ENCODE measurements around the gene EPC2. TPM values are rescaled to one million over a fixed set of nuclear protein-coding genes. Genes with fewer than 3 reads are reported as not detected.

Gene EPC2
- total RNA-seq, 2 experiments from 2014 or later: 12.8 to 26.3 TPM

DNA sequence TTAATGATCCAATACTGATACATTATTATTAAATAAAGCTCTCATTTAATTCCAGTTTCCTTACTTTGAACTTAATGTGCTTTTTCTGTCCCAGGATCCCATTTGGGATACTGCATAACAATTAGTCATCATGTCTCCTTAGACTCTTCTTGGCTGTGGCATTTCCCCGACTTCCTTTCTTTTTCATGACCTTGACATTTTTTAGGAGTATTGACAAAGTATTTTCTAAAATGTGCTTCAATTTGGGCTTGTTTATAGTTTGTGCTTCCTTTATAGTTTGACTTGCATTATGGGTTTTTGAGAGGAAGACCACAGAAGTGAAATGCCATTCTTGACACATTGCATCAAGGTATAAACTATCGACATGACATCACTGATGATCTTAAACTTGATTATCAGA lies 184.4 kb downstream of the EPC2 start:
- H3K79me2 ChIP-seq (ENCODE audit: insufficient read depth, low read depth, low read length): no peaks in the 10 kb centered on the region
- DNase-seq (ENCODE audit: low spot score): no peak
- H4K20me1 ChIP-seq (ENCODE audit: insufficient read depth, low read length): no peaks in the 10 kb centered on the region
- intact Hi-C loops (cut with micrococcal nuclease; ENCODE audit: unreplicated experiment): no loop called here
- H2AFZ ChIP-seq (ENCODE audit: low read length): no peak overlapping the region
- no peak overlapping the region for H3K4me2 ChIP-seq (ENCODE audit: low read length)
- H3K36me3 ChIP-seq (ENCODE audit: insufficient read depth, low read length): no peaks in the 10 kb centered on the region
- no peaks in the 10 kb centered on the region for H3K9me3 ChIP-seq (ENCODE audit: low read length)
- H3K4me1 ChIP-seq (ENCODE audit: insufficient read depth, low read length, poor library complexity, severe bottlenecking): no peaks in the 10 kb centered on the region
- no peaks in the 10 kb centered on the region for H3K9me2 ChIP-seq (ENCODE audit: insufficient read depth, low read length)
- POLR2A ChIA-PET: interaction anchor here (1.0 to 1.9 kb wide), 2 partner anchors 11 to 18 kb away, joined by 4 to 5 read pairs; no protein-coding TSS in a partner anchor
- H3K4me3 ChIP-seq (ENCODE audit: low read depth, low read length, poor library complexity, severe bottlenecking): no peak overlapping the region
- no peak overlapping the region for H3K27ac ChIP-seq (ENCODE audit: low read depth, low read length, poor library complexity, severe bottlenecking)
- TF ChIP-seq, protein P1, sequence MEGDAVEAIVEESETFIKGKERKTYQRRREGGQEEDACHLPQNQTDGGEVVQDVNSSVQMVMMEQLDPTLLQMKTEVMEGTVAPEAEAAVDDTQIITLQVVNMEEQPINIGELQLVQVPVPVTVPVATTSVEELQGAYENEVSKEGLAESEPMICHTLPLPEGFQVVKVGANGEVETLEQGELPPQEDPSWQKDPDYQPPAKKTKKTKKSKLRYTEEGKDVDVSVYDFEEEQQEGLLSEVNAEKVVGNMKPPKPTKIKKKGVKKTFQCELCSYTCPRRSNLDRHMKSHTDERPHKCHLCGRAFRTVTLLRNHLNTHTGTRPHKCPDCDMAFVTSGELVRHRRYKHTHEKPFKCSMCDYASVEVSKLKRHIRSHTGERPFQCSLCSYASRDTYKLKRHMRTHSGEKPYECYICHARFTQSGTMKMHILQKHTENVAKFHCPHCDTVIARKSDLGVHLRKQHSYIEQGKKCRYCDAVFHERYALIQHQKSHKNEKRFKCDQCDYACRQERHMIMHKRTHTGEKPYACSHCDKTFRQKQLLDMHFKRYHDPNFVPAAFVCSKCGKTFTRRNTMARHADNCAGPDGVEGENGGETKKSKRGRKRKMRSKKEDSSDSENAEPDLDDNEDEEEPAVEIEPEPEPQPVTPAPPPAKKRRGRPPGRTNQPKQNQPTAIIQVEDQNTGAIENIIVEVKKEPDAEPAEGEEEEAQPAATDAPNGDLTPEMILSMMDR (conservative IDR thresholded peaks at IDR 0.05; ENCODE audit: low read length): no peak
- TF ChIP-seq EZH2phosphoT487 (IDR thresholded peaks at IDR 0.05; ENCODE audit: borderline replicate concordance, low read depth, low read length): no peak
- CTCF ChIA-PET (ENCODE audit: unreplicated experiment): no interaction called here
- BruUV-seq (replicated peaks): no TSS peak

DNA sequence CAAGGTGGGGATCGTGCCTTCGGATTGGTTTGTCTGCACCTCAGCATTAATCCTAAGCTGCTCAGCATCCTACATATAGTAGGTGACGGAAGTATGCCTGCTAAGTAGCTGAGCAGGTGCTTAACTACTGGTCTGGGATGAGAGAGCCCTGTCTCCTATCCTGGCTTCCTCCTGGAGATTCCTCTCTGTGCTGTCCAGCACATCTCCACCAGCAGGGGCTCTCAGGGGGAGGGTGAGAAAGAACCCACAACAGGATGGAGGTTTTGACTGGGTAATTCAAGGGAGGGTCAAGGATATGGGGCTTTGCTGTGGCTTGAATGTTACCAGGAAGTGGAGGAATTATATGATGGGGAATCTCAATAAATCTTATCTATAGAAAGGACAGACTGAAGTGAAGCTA lies 185.1 kb downstream of the EPC2 start:
- no peaks in the 10 kb centered on the region for H3K9me3 ChIP-seq (ENCODE audit: low read length)
- intact Hi-C loops (cut with micrococcal nuclease; ENCODE audit: unreplicated experiment): no loop called here
- BruUV-seq (replicated peaks): no TSS peak
- no peak overlapping the region for H3K4me3 ChIP-seq (ENCODE audit: low read depth, low read length, poor library complexity, severe bottlenecking)
- no peak for DNase-seq (ENCODE audit: low spot score)
- H2AFZ ChIP-seq (ENCODE audit: low read length): no peak overlapping the region
- H3K4me2 ChIP-seq (ENCODE audit: low read length): no peak overlapping the region
- H3K79me2 ChIP-seq (ENCODE audit: insufficient read depth, low read depth, low read length): no peaks in the 10 kb centered on the region
- no peak for TF ChIP-seq EZH2phosphoT487 (IDR thresholded peaks at IDR 0.05; ENCODE audit: borderline replicate concordance, low read depth, low read length)
- TF ChIP-seq, protein P1 (conservative IDR thresholded peaks at IDR 0.05; ENCODE audit: low read length): no peak
- POLR2A ChIA-PET: interaction anchor here (1.0 kb wide), 1 partner anchor 18 kb away, joined by 4 read pairs; no protein-coding TSS in a partner anchor
- no peaks in the 10 kb centered on the region for H4K20me1 ChIP-seq (ENCODE audit: insufficient read depth, low read length)
- no peaks in the 10 kb centered on the region for H3K9me2 ChIP-seq (ENCODE audit: insufficient read depth, low read length)
- no peak overlapping the region for H3K27ac ChIP-seq (ENCODE audit: low read depth, low read length, poor library complexity, severe bottlenecking)
- H3K4me1 ChIP-seq (ENCODE audit: insufficient read depth, low read length, poor library complexity, severe bottlenecking): no peaks in the 10 kb centered on the region
- no peaks in the 10 kb centered on the region for H3K36me3 ChIP-seq (ENCODE audit: insufficient read depth, low read length)
- CTCF ChIA-PET (ENCODE audit: unreplicated experiment): no interaction called here

DNA sequence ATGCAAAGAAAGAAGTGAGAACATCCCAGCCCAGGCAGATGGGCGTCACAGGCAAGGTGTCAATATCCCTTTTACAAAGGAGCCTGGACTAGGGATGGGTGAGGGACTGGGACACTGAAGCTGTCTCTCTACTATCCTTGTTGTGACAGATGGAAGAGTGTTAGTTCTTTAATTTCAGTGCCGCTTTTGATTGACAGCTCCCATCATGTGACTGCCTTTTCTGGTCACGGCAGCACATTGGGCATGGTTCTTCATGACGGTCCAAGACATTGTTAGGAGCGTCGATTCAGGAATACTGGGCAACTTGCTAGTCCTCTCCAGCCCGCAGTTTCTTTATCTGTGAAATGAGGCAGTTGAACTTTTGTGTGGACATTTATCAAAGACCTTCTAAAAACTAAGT lies 188.1 kb downstream of the EPC2 start:
- intact Hi-C loops (cut with micrococcal nuclease; ENCODE audit: unreplicated experiment): no loop called here

More for the DNA sequence above, 188.1 kb downstream of the EPC2 start:
- Histone ChIP-seq H3K9me2 (ENCODE audit: insufficient read depth, low read length) (no peaks in the 10 kb centered on the region), H3K79me2 (ENCODE audit: insufficient read depth, low read depth, low read length) (no peaks in the 10 kb centered on the region), H3K9me3 (ENCODE audit: low read length) (no peaks in the 10 kb centered on the region), H3K4me2 (ENCODE audit: low read length) (no peak overlapping the region), H3K4me1 (ENCODE audit: insufficient read depth, low read length, poor library complexity, severe bottlenecking) (no peaks in the 10 kb centered on the region), H2AFZ (ENCODE audit: low read length) (no peak overlapping the region), H3K4me3 (ENCODE audit: low read depth, low read length, poor library complexity, severe bottlenecking) (no peak overlapping the region), H3K36me3 (ENCODE audit: insufficient read depth, low read length) (no peaks in the 10 kb centered on the region), H4K20me1 (ENCODE audit: insufficient read depth, low read length) (no peaks in the 10 kb centered on the region), H3K27ac (ENCODE audit: low read depth, low read length, poor library complexity, severe bottlenecking) (no peak overlapping the region)
- TF ChIP-seq, protein P1 (conservative IDR thresholded peaks at IDR 0.05; ENCODE audit: low read length): no peak
- no peak for TF ChIP-seq EZH2phosphoT487 (IDR thresholded peaks at IDR 0.05; ENCODE audit: borderline replicate concordance, low read depth, low read length)
- ChIA-PET POLR2A (interaction anchor here (0.7 kb wide), 1 partner anchor 10 kb away, joined by 3 read pairs; no protein-coding TSS in a partner anchor), CTCF (ENCODE audit: unreplicated experiment) (interaction anchor here (1.0 kb wide), 1 partner anchor 248 kb away, joined by 4 read pairs; no protein-coding TSS in a partner anchor)
- DNase-seq (ENCODE audit: low spot score): no peak
- BruUV-seq (replicated peaks): no TSS peak
